ENCODE results near the gene PLA1A. TPM values are rescaled to one million over a fixed set of nuclear protein-coding genes. Genes with fewer than 3 reads are reported as not detected.

The PLA1A gene
- total and polyA plus RNA-seq, 10 of the 15 experiments (the other 5 are each of a cell fraction or from before 2014, with no cell fraction given) = 2.9 to 106 (median 4.8) TPM

- TF ChIP-seq JUND (IDR thresholded peaks at IDR 0.05; ENCODE audit: low read depth, low read length) (no peak), NFYA (IDR thresholded peaks at IDR 0.05; ENCODE audit: borderline replicate concordance, low read depth, low read length) (no peak), SMC3 (IDR thresholded peaks at IDR 0.05; ENCODE audit: borderline replicate concordance, low read length) (no peak), KAT2A (conservative IDR thresholded peaks at IDR 0.05; ENCODE audit: control insufficient read depth, low read depth, low read length) (no peak), CHD1 (IDR thresholded peaks at IDR 0.05; ENCODE audit: low read depth, low read length) (no peak), FOXK2 (IDR thresholded peaks at IDR 0.05) (no peak), ZNF687 (IDR thresholded peaks at IDR 0.05) (peak; percentile 43; the same call in 1 of the 2 replicates), ZNF217 (IDR thresholded peaks at IDR 0.05) (0 out of 2 replicates have a peak, but pooled peaks have one; percentile 23), KDM1A (IDR thresholded peaks at IDR 0.05; ENCODE audit: borderline replicate concordance) (no peak), GATAD2B (conservative IDR thresholded peaks at IDR 0.05; ENCODE audit: low read depth) (peak; percentile 39; the same call in 1 of the 2 replicates), ESRRA (IDR thresholded peaks at IDR 0.05; ENCODE audit: low read length) (no peak), STAT3 (IDR thresholded peaks at IDR 0.05; ENCODE audit: low read depth, low read length) (no peak), ETV6 (conservative IDR thresholded peaks at IDR 0.05 in 1 of 2, IDR thresholded peaks at IDR 0.05 in 1 of 2; ENCODE audit: borderline replicate concordance in 1 of 2, low read depth in 1 of 2) (no peak), ZSCAN29 (IDR thresholded peaks at IDR 0.05) (no peak), MTA2 (IDR thresholded peaks at IDR 0.05; ENCODE audit: low read depth) (no peak; the same call in none of the 2 replicates), TCF7 (IDR thresholded peaks at IDR 0.05; ENCODE audit: borderline replicate concordance) (no peak), HDGF (IDR thresholded peaks at IDR 0.05) (no peak), SMAD1 (IDR thresholded peaks at IDR 0.05; ENCODE audit: low read depth, partially characterized antibody) (no peak), MLLT1 (IDR thresholded peaks at IDR 0.05) (0 out of 2 replicates have a peak, but pooled peaks have one; percentile 12), BHLHE40 (IDR thresholded peaks at IDR 0.05; ENCODE audit: borderline replicate concordance in 1 of 2, low read depth in 2 of 2, low read length in 1 of 2) (peak; percentile 17 to 18; a peak in 1 of 4 replicates), CHD4 (IDR thresholded peaks at IDR 0.05) (no peak), E2F8 (IDR thresholded peaks at IDR 0.05; ENCODE audit: low read depth, partially characterized antibody) (no peak), NBN (IDR thresholded peaks at IDR 0.05) (no peak)
- TF ChIP-seq, protein P1, sequence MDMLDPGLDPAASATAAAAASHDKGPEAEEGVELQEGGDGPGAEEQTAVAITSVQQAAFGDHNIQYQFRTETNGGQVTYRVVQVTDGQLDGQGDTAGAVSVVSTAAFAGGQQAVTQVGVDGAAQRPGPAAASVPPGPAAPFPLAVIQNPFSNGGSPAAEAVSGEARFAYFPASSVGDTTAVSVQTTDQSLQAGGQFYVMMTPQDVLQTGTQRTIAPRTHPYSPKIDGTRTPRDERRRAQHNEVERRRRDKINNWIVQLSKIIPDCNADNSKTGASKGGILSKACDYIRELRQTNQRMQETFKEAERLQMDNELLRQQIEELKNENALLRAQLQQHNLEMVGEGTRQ (IDR thresholded peaks at IDR 0.05; ENCODE audit: borderline replicate concordance, low read depth, low read length) = no peak
These were observed 30.7 kb downstream of the PLA1A start (continued) for GRCh38 chr3:119628390-119628789.

Measured in GM12878 (cell line).